Uterus (tissue), 4 donors: ENCODE measurements around the gene CD27. TPM values are rescaled to one million over a fixed set of nuclear protein-coding genes. Genes with fewer than 3 reads are reported as not detected.

Source experiments
- DNase-seq, 2 donors: peaks; one replicate each; pipeline ENCODE4 v3.0.0-alpha.2; 2019 to 2020
- H3K27ac ChIP-seq, 2 donors: fragments of 200-600 bp; sonication (generic); 1 replicate in 1 of 2; 2 replicates in 1 of 2; pipeline ENCODE4 v1.5.1; 2016 to 2018
- H3K27me3 ChIP-seq, 2 donors: fragments of 200-600 bp; sonication (generic); one replicate each; pipeline ENCODE4 v1.5.1; 2018 to 2019; ENCODE audit warnings: control low read depth in 1 of 2
- H3K36me3 ChIP-seq, 2 donors: fragments of 200-600 bp; sonication (generic); one replicate each; pipeline ENCODE4 v1.5.1; 2019; ENCODE audit warnings: control low read depth in 1 of 2
- H3K4me1 ChIP-seq, 2 donors: fragments of 200-600 bp; sonication (generic); one replicate each; pipeline ENCODE4 v1.5.1; 2018 to 2019; ENCODE audit warnings: control low read depth in 1 of 2
- H3K4me3 ChIP-seq, 2 donors: fragments of 200-600 bp; sonication (generic); 1 replicate in 1 of 2; 2 replicates in 1 of 2; pipeline ENCODE4 v1.5.1; 2018 to 2019; ENCODE audit warnings: mild to moderate bottlenecking in 1 of 2
- H3K9me3 ChIP-seq, 2 donors: fragments of 200-600 bp; sonication (generic); one replicate each; pipeline ENCODE4 v1.5.1; 2019; ENCODE audit warnings: control low read depth in 1 of 2
- POLR2A ChIP-seq, 2 donors: fragments of 450-650 bp; IDR thresholded peaks; one replicate each; pipeline ENCODE4 v1.6.1; 2016; ENCODE audit warnings: antibody characterized with exemption in 2 of 2, mild to moderate bottlenecking in 1 of 2, moderate library complexity in 1 of 2
- intact Hi-C: fragments of 100-400 bp; cut with DNase I; formaldehyde crosslinking; loops from one replicate; pipeline ENCODE4 v1.15.1; 2023; ENCODE audit warnings: low total_unique reads
- total RNA-seq, 4 donors: library from RNA; depleted of rRNA in 3 of 4; stranded (reverse); fragments of >200 nt in 3 of 4; gene quantifications; one replicate each; pipeline versions ENCODE4 v1.1.0 to v1.2.4, GENCODE V29; 2014 to 2023
- TF ChIP-seq, protein P1 (sequence below), 4 experiments: fragments of 200-600 bp in 2 of 4; fragments of 450-650 bp in 2 of 4; sonication (generic) in 2 of 4; IDR thresholded peaks; one replicate each; pipeline ENCODE4 v1.5.1; 2016 to 2019; ENCODE audit warnings: antibody characterized with exemption in 4 of 4, mild to moderate bottlenecking in 2 of 4, moderate library complexity in 1 of 4
- donor health status: DM: yes; HTN: yes; CAD: no.

The CD27 gene
- total RNA-seq, result 1 to 10 TPM in 1 of 4 donors, under 1 TPM in 1, not detected in 2; 0.35 to 1.4 TPM

DNA sequence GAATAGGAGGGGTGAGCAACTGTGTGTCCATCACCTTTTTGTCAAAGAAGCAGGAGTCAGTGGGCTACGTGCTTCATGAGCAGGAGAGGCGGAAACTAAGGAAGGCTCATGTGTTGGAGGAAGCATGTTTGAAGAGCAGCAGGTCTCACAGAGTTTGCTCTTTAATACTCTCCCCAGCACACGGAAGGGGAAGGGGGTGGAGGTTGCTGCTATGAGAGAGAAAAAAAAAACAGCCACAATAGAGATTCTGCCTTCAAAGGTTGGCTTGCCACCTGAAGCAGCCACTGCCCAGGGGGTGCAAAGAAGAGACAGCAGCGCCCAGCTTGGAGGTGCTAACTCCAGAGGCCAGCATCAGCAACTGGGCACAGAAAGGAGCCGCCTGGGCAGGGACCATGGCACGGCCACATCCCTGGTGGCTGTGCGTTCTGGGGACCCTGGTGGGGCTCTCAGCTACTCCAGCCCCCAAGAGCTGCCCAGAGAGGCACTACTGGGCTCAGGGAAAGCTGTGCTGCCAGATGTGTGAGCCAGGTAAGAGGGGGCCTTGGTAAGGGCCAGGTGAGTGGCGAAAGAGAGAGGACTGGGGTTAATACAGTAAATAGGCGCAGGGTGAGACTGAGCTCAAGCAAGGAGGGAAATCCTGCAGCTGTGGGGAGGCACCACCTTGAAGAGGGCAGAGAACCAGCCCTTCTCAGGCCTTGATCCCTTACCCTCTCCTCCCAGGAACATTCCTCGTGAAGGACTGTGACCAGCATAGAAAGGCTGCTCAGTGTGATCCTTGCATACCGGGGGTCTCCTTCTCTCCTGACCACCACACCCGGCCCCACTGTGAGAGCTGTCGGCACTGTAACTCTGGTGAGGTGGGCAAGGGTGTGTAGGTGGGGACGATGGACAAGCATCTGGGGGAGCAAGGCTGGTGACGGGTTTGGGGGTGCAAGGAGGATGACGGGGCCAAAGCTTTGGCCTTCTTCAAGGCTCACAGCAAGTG lies at the start of gene CD27:
Gene CD27, plus strand, starts transcription at position 252 of the 985 bp plus-strand sequence. Its CDS starts 141 bp downstream, at position 393.
- Histone ChIP-seq H3K27me3 (no peaks in the 10 kb centered on the region), H3K4me3 (no peak within 1 kb of the TSS), H3K9me3 (no peaks in the 10 kb centered on the region), H3K36me3 (no peaks in the 10 kb centered on the region), H3K27ac (no peak within 1 kb of the TSS), H3K4me1 (peaks cover 2% of the 10 kb centered on the region in 2 donors)
- TF ChIP-seq, protein P1, sequence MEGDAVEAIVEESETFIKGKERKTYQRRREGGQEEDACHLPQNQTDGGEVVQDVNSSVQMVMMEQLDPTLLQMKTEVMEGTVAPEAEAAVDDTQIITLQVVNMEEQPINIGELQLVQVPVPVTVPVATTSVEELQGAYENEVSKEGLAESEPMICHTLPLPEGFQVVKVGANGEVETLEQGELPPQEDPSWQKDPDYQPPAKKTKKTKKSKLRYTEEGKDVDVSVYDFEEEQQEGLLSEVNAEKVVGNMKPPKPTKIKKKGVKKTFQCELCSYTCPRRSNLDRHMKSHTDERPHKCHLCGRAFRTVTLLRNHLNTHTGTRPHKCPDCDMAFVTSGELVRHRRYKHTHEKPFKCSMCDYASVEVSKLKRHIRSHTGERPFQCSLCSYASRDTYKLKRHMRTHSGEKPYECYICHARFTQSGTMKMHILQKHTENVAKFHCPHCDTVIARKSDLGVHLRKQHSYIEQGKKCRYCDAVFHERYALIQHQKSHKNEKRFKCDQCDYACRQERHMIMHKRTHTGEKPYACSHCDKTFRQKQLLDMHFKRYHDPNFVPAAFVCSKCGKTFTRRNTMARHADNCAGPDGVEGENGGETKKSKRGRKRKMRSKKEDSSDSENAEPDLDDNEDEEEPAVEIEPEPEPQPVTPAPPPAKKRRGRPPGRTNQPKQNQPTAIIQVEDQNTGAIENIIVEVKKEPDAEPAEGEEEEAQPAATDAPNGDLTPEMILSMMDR (IDR thresholded peaks at IDR 0.05), result no peak
- TF ChIP-seq POLR2A (IDR thresholded peaks at IDR 0.05), result no peak
- DNase-seq, result no peak
- intact Hi-C loops, result no loop called here

DNA sequence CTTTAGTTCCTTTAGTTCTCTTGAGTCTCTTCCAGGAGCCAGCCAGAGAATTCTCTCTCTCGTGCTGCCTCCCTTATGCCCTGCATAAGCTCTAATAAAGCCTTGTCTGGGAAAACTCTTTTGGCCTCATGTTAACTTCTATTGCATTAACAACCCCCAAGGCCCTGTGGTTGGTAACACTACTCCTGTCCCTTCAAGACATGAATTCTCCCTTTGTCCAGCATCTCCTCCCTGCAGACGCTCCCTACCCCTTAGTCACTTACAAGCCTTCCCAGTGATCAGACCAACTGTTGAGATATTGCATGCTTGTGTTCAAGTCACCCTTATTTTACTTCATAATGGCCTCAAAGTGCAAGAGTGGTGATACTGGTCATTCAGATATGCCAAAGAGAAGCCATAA lies 48.7 kb upstream of the CD27 start:
- TF ChIP-seq, protein P1 (IDR thresholded peaks at IDR 0.05), result no peak
- TF ChIP-seq POLR2A (IDR thresholded peaks at IDR 0.05), result no peak
- no peaks in the 10 kb centered on the region for H3K4me1 ChIP-seq
- no peak overlapping the region for H3K27ac ChIP-seq
- no peaks in the 10 kb centered on the region for H3K9me3 ChIP-seq
- H3K27me3 ChIP-seq, result no peaks in the 10 kb centered on the region
- H3K36me3 ChIP-seq, result no peaks in the 10 kb centered on the region
- no peak overlapping the region for H3K4me3 ChIP-seq
- intact Hi-C loops, result no loop called here
- no peak for DNase-seq

DNA sequence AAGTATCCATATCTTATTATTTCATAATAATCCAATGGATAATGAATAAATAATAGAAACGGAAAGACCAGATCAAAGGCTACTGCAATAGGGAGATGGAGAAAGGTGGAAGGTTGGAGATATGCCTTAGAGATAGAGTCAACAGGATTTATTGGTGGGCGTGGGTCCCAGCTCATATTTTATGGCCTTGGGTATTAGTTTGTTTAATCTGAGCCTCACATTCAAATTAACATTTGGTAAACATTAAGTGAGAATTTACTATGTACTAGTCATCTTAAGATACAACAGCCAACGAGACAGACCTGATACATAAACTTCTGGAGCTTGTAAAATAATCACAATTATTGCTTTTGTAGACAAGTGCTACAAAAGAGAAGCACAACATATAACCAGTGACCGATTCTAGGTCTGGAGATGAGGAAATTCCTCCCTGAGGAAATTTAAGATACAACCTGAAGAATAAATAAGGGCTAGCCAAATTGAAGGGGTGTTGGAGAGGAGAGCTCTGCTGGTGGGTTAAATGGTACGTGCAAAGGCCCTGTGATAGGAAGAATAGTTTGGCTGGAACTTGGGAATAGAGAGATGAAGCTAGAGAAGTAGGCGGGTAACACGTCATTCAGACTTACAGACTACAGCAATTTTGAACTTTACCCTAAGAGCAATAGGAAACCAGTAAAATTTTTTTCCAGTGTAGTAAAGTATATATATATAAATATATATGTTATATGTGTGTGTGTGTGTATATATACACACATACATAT lies 44.7 kb upstream of the CD27 start:
- Histone ChIP-seq H3K4me3 (no peak overlapping the region), H3K27ac (no peak overlapping the region), H3K4me1 (no peaks in the 10 kb centered on the region), H3K9me3 (no peaks in the 10 kb centered on the region), H3K27me3 (no peaks in the 10 kb centered on the region), H3K36me3 (no peaks in the 10 kb centered on the region)
- DNase-seq, result no peak
- no peak for TF ChIP-seq POLR2A (IDR thresholded peaks at IDR 0.05)
- TF ChIP-seq, protein P1 (IDR thresholded peaks at IDR 0.05), result no peak
- intact Hi-C loops, result no loop called here

DNA sequence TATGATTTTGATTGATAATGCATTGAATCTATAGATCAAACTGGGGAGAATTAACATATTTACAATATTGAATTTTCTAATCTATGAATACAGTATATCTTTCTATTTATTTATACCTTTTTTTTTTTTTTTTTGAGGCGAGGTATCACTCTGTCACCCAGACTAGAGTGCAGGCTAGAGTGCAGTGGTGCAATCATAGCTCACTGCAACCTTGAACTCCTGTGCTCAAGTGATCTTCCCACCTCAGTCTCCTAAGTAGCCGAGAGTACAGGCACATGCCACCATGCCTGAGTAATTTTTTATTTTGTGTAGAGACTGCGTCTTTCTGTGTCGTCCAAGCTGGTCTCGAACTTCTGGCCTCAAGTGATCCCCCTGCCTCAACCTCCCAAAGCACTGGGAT lies 40.4 kb upstream of the CD27 start:
- DNase-seq, result no peak
- no peaks in the 10 kb centered on the region for H3K36me3 ChIP-seq
- no peak overlapping the region for H3K27ac ChIP-seq

More for the DNA sequence above, 40.4 kb upstream of the CD27 start:
- Histone ChIP-seq H3K9me3 (no peaks in the 10 kb centered on the region), H3K4me3 (no peak overlapping the region), H3K27me3 (no peaks in the 10 kb centered on the region), H3K4me1 (no peaks in the 10 kb centered on the region)
- intact Hi-C loops, result no loop called here
- no peak for TF ChIP-seq POLR2A (IDR thresholded peaks at IDR 0.05)
- TF ChIP-seq, protein P1 (IDR thresholded peaks at IDR 0.05), result no peak
